Measurements from ENCODE around the gene HLF.

The HLF gene

DNA sequence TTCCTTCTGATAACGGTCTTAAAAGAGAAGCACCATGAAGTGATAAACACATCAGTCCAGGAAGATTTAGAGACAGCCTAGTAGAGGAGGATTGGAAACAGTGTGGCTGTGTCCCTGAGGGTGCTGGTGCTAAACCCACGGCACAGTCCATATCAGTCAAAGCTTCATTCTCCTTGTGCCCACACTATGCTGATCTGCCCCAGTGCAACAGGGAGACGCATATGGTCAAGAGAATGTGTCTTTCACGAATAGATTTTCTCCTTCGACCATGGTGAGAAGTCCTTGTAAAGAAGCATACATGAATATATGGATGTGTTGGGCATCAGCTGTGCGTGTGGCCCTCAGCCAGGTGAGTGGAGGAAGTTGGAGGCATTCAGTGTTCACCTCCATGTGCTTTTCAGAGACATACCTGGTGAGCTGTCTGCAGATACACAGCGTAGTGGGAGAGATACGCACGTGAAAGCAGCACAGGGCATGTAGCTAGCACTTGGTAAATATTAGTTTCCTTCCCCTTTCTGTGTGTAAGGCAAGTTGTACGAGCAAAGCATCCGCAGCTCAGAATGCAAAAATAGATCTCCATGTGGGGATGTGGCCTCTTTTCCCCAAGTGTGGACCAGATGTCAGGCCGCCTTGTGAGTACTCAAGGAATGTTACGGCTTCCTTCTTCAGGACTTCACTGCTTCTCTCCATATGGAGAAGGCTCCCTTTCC is 29.4 kb downstream of the HLF start:
- no peak for DNase-seq

DNA sequence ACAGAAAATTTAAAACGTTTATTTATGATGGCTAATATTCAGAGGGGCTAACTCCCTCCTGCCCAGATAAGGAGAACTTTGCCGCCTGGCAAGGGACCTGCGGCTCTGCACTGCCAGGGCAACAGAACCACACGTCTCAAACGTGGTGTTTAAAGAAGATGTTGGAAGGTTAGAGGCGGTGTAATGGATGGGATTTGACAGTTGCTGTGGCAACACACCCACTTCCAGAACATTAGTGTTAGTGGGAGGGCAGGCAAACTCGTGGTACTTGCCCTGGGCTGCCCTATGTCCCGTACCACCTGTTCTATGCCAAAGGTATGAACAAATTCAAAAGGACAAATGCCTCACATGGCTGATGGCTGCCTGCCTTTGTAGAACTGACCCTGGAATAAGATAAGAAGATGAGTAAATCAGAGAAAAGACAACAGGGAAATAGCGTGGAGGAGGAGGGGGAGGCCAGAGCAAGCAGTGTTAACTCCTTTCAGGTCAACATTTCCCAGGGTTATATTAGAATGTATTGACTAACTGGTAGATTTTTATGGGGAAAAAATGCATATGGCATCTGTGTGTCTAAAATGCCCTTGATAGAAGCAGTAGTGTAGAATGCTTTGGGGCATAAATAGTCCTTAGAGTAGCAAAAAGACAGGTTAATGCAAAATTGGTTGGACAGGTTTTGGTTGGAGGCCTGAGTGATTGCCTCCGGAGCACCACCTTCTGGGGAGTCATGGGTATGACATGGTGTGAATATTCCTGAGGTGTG is 30.8 kb downstream of the HLF start:
- DNase-seq, result peak; percentile 3

DNA sequence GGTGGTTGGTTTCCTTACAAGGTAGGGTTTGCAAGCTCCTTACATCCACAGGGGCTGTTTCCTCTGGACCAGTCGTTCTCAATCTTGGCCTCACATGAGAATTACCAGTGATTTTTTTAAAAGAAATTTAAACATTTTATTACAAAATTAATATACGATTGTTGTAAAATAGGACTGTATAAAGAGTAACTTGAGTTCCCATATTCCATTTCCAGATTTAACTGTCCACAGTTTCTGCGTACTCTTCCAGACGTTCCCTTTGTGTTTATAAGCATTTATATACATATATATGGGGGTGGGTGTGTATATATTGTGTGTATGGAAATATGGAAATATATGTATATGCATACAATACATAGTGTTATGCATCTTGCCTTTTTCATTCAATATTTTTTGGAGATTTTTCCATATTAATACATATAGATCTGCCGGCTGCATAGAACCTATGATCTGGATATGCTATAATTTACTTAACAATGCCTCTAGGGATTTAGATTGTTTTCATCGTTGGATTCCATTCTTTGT is 31.5 kb downstream of the HLF start:
- no peak for DNase-seq

DNA sequence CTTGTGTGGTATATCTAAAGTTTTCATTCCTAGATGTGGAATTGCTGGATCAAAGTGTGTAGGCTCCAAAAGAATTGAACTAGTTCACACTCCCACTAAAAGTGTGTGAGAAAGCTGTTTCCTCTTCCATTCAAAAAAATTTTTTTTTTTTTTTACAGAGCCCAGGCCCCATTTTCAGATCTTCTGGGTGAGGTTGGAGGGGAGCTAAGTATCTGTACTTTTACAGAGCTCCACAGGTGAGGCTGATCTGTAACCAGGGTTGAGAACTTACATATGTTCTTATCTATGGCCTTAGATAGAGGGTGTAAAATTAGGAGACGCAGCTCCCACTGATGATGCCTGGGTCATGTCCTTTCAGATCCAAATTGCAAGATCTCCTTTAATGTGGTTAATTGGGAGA is 31.9 kb downstream of the HLF start:
- no peak for DNase-seq

DNA sequence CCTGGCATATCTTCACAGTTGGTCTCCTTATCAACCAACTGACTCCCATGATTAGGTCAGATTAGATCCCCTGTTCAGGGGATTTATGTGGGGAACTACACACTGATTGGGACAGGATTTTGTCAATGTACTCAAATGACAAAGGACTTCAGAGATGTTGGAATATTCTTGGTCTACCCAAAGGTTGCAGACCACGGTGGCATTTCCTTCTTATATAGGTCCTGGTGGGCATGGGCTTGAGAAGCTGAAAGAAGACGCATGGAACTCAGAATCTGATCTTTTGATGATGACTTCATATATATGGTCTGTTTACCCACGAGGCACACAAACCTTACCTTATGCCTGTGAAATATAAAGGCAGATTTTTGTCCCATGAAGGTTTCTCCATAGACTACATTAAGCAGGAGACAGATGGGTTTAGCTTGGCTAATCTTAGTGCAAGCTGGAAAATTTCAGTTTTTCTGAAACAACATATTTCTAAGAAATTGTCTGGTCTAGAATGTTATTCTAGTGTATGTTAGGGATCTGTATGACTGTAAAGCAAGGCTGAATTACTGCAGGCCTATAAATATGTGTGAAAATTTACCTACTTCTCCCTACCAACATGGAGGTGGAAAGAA is 33.5 kb downstream of the HLF start:
- DNase-seq, result no peak

DNA sequence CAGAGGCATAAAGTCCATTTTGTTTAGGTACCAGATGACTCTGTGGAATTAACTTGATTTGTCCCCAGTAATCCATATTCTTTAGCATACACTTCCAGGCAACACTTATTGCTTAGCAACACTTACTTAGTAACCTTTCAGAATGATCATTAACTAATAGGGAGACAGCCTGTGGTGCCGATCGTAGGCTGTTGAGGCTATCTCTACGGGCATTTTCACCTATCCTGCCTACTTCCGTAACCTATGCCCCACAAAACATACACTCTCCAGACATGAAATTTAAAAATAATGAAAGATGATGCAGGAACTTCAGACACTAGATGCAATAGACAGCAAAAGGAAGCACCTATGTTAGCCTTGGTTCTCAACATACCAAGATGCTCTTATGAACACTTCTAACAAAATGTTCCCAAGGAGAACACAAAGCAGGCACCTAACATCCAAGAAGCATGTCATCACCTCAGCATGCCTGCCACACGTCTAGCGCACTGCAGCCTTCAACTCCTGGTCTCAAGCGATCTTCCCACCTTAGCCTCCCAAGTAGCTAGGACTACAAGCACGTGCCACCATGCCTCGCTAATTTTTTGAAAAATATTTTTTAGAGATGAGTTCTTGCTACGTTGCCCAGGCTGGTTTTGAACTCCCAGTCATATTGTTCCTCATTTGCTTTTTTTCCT is 34.5 kb downstream of the HLF start:
- DNase-seq, result no peak

DNA sequence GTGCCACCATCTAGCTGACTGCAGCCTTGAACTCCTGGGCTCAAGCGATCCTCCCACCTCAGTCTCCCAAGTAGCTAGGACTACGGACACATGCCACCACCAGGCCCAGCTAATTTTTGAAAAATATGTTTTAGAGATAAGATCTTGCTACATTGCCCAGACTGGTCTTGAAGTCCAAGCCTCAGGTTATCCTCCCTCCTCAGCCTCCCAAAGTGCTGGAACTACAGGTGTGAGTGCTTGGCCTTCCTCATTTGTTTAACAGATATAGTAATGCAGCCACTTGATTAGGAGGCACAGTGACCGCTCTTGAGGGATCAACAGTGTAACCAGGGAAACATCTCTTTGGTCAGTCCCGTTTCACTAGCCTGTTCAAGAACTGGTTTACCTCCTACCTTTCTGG is 35.1 kb downstream of the HLF start:
- no peak for DNase-seq

DNA sequence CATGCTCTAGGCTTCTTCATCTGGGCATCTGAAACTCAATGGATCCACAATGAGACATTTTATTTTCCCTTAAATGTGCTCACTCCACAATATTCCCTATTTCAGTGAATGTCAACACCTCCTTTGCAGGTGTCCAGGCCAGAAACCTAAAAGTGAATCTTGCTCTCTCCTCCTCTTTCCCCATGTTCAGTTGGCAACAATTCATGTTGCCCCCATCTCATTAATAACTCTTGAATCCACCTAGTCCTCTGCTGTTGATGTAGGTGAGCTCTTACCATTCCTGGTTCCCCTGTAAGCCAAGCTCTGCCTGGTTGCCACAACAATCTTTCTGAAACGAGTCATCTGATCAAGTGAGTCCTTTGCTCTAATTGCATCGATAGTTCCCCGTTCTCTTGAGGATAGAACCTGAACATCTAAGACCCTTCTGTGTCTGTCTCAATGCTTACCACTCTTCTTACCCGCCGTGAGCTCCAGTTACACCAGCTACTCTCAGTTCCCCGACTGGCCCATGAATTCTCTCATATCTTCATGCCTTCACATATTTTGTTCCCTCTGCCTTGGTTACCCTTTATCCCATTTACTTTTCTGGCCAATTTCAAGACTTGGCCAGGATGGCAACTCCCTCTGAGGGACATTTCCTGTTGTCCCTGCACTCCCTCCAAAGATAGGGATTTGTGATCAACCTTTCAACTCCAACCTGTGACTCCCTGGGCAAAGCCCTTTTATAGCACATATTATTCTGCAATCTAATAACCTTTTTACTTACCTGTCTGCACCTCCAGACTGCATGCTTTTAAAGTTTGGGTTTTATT is 35.9 kb downstream of the HLF start:
- DNase-seq, result no peak

DNA sequence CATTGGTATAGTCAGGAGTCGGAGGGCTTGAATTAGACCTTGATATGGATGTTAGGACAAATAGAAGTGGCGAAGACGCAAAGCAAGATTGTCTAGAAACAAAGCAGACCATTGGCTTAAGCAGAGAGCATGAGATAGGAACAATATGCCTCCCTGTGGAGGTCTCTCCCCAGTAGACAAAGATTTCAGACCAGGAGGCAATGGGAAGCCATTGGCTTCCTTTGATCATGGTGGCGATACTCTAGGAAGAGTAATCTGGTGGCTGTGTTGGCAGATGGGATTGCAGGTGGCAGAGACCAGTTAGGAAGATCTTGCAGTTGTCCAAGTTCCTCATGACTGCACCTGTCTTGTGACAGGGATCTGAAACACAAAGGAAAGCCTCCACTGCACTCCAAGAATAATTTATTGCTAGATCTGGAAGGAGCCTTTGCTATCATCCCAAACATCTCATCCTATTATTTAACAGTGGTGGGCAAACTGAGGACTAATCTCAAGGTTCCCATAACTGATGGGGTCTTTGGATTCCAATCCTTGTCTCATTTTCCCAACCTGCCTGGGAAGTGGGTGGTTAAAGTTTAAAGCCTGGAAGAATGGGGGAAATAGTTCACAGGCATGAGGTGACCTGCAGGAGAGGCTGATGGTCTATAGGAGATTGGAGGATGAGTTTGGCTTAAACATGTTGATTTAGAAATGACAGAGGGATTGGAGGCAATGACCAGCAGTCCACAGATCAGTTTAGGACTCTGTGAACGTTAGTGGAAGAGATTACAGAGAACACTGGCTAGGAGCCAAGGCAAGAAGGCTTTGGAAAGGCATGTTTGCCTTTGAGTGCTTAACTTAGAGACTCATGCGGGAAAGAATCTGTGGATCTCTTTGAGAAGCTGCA is 37.0 kb downstream of the HLF start:
- DNase-seq, result peak; percentile 6

DNA sequence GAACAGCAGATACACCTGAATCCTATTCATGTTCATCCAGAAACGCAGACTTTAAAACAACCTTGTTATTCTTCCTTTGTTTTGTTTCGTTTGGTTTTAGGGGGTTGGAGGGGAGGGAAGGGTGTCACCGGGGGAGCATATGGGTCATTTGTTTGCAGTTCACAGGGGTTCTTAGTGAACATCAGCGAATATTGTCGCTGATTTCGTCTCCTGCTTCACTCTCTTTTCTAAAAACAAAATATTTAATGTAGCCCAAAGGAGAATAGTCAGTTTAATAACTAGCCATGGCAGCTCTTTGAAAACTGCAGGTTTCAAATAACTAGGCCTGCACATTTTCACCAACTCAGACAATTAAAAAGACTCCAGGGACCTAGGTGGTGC is 37.6 kb downstream of the HLF start:
- no peak for DNase-seq

DNA sequence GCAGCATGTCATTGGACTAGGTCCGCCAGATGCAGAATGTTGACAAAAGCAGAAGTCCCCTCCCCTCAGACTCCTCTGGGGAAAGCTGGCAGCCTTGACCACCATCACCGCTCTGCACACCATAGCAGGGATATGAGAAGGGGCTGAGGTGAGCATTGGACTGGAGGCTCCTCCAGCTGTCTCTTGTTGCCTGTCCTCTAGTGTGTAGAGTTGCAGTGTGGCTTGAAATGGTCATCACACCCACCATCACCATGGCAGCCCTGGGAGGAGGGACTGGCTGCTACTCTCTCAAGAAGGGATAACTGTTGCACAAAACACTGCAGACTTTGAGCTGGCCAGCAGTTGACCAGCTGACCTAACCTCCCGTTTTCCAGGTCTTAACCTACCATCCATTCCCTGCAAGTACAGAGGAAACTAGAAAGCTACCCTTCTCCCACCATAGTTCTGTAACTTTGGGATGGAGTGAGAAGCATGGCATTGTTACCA is 38.3 kb downstream of the HLF start:
- no peak for DNase-seq

DNA sequence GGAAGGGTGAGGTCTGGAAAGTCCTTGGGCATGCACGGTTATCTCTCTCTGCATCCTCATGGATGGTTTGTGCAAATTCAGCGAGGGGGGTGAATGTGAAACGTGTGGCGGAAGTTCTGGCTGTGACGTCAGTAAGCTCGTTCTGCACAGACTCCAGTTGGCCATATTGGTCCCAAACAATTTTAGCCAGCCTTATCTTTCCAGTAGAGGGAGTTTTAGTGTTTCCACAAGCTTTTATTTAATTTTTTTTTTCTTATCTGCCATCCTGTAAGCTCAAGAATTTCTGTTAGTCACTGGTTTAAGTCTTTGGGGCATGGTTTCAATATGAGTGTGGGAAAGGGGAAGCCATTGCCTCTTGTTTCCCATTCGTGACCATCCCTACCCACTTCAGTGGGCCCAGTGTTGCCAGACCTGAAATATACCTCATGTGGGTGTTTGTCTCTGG is 39.0 kb downstream of the HLF start:
- DNase-seq, result no peak

DNA sequence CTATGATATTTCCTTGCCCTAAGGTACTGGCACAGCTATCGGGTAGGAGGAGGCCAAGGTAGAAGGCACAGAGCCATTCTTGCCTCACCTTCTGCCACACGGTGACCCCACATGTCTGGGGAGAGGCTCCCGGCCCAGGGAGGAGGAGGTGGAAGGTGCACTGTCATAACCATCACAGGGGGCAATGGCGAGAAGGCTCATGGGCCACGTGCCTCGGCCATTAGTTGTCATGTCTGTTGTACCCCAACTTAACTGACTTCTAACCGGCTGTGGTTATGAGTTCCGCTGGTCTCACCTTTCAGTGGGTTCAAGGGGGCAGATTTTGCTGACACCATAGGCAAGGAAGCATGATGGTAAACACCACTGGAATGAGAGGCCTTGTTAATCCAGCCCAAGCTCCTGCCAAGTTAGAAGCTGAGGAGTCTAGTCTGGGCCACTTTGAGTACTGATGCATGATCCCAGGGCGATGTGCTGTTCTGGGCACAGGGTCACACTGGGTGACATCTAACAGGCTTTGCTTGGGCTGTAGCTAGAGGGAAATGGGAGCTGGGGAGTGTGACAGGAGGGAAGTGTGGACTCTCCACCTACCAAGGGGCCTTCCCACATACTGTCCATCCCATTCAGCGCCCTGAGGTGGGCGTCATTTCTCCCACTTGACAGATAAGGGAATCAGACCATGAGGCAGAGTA is 39.6 kb downstream of the HLF start:
- DNase-seq, result no peak

DNA sequence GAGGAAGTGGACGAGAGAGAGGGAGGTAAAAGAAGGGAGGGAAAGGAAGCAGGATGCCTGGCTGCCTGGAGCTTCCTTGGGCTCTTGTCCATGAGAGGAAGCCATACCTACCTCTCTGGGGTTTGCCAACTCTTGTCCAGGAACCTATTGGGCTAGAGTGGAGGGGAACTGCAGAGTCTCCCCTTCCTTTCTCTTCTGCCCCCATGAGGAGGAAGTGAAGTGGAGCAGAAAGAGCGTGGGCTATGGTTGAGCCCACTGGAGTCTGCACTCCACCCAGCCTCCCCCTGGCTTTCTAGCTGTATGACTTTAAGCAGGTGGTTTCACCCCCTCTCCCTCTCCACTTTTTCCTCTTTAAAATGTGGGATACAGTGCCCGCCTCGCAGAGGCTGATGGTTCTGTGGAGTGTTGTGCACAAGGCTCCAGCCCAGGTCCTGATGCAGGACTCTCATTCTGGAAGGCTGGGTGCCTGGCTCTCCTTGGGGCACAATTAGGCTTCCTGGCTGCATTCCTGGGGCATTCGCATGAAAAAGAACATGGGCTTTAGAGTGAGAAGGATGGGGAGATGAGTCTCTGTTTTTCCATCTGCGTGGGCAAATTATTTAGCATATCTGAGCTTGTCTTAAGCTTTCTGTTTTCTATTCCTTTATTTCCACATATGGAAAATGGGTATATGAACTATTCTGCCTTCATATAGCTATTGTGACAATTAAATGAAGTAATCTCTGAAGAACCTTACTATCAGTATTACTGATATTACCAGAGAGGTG is 40.7 kb downstream of the HLF start:
- DNase-seq, result no peak

DNA sequence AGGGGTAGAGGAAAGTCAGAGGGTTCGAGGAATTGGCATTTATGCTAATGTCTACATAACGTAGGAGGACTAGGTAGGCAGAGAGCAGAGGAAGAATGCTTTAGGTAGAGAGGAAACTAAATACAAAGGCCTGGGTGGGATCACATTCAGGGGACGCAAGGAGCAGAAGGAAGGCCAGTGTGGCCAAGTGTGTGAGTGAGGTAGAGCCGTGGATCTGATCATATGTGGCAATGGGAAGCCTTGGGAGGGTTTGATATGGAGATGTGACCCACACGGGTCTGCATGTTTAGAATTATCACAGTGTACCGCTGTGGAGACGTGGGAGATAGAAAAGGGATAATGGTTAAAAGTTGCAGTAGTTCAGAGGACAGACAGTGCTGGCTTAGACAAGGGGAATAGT is 43.1 kb downstream of the HLF start:
- DNase-seq, result no peak

DNA sequence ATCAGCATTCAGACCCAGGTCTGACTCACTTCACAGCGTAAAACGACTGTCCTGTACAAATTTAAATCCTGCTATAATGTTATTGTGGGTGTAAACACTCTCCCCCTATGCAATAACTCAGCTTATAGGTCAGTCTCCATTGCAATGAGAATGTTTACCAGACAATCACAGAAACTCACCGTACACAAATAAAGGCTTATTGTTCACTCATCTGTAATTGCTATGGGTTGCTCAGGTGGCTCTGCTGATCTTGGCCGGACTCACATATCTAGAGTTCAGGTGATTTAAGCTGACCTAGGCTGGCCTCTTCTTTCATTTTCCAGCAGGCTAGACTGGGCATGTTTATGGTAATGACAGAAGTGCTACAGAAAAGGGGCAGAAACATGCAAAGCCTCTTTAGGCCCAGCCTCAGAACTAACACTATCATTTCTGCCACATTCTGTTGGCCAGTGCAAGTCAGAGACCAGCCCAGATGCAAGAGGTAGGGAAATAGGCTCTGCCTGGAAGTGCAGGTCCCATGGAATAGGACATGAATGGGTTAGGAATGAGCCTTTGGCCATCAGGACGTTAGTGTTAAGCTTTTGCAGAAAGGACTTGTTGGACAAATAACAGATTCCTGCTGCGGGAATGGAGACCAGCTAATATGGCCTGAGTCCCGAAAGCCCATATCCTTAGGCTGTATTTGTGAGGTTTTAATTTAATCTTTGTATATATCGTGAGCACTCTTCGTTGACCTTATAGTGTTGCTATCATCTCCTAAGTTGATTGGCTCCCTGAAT is 44.0 kb downstream of the HLF start:
- no peak for DNase-seq

DNA sequence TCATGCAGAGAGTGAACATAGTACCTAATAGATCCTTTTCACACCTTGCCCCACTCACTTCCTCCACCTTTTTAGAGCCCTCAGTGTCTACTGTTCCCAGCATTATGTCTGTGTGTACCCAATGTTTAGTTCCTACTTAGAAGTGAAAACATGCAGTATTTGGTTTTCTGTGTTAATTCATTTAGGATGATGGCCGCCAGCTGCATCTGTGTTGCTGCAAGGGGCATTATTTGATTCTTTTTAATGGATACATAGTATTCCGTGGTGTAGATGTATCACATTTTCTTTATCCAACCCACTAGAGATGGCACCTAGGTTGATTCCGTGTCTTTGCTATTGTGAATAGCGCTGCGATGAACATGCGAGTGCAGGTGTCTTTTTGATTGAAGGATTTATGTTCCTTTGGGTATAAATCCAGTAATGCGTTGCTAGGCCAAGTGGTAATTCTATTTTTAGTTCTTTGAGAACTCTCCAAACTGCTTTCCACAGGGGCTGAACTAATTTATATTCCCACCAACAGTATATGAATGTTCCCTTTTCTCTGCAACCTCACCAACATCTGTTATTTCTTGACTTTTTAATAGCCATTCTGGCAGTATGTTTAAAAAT is 47.1 kb downstream of the HLF start:
- no peak for DNase-seq

DNA sequence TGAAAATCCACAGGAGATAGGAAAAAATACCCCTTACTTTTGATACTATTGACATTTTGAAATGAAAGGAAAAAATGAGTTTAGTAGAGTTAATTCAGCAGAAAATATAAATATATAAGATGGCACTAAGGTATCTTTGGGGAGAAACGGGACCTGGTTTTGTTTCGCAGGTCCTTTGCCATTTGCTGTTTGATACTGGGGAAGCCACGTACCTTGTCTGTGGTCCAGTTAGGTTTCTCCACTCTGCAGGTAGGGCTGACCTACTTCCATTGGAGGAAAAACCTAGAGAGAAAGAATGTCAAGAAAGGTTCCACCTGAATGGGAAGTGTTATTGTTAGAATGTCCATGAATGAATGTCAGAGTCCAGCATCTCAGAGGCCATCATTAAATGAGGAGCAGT is 48.1 kb downstream of the HLF start:
- DNase-seq, result no peak

Data from DMS79 treated with DMSO at 0.1 percent for 48 hours (cell line).